Measurements from ENCODE around the gene CLTRN. TPM values are rescaled to one million over a fixed set of nuclear protein-coding genes. Genes with fewer than 3 reads are reported as not detected.
"Not testable (repeated sequence)": the region's sequence is repeated elsewhere in the genome, so short reads cannot be mapped to it uniquely, and the experiment has no call there.

The CLTRN gene
- 1.7 and 3.3 TPM in 2 replicates for total RNA-seq

GRCh38 chrX:15664487-15665444, at the start of gene CLTRN:
Gene CLTRN (minus strand): TSS chrX:15664805. CDS start chrX:15664775, 30 bp downstream.
- peak; percentile 39 for DNase-seq (ENCODE audit: low read depth)
- H3K4me3 ChIP-seq (ENCODE audit: low read depth, low read length), result no peak within 1 kb of the TSS
- TF ChIP-seq CTCF (conservative IDR thresholded peaks at IDR 0.05; ENCODE audit: low read depth, low read length), result no peak

- DNase-seq (ENCODE audit: low read depth); H3K4me3 ChIP-seq (ENCODE audit: low read depth, low read length): not testable (repeated sequence)
Measured at GRCh38 chrX:15704273-15704672, 39.7 kb upstream of the CLTRN start.

- not testable (repeated sequence) for DNase-seq (ENCODE audit: low read depth); H3K4me3 ChIP-seq (ENCODE audit: low read depth, low read length)
Measured at GRCh38 chrX:15703809-15704208, 39.2 kb upstream of the CLTRN start.

- DNase-seq (ENCODE audit: low read depth), result no peak
- no peak for TF ChIP-seq CTCF (conservative IDR thresholded peaks at IDR 0.05; ENCODE audit: low read depth, low read length)
- H3K4me3 ChIP-seq (ENCODE audit: low read depth, low read length), result no peak overlapping the region
Measured at GRCh38 chrX:15702488-15703371, 38.1 kb upstream of the CLTRN start.

- H3K4me3 ChIP-seq (ENCODE audit: low read depth, low read length), result no peak overlapping the region
- TF ChIP-seq CTCF (conservative IDR thresholded peaks at IDR 0.05; ENCODE audit: low read depth, low read length), result no peak
- DNase-seq (ENCODE audit: low read depth), result no peak
Measured at GRCh38 chrX:15696516-15696915, 31.9 kb upstream of the CLTRN start.

- TF ChIP-seq CTCF (conservative IDR thresholded peaks at IDR 0.05; ENCODE audit: low read depth, low read length), result no peak
- DNase-seq (ENCODE audit: low read depth), result no peak
- no peak overlapping the region for H3K4me3 ChIP-seq (ENCODE audit: low read depth, low read length)
Measured at GRCh38 chrX:15694941-15695451, 30.4 kb upstream of the CLTRN start.

- no peak overlapping the region for H3K4me3 ChIP-seq (ENCODE audit: low read depth, low read length)
- DNase-seq (ENCODE audit: low read depth), result no peak
- TF ChIP-seq CTCF (conservative IDR thresholded peaks at IDR 0.05; ENCODE audit: low read depth, low read length), result peak; percentile 74
Measured at GRCh38 chrX:15686818-15687685, 22.4 kb upstream of the CLTRN start.

Data from epithelial cell of proximal tubule (primary cell).